ENCODE data around the gene HHAT.

DNA sequence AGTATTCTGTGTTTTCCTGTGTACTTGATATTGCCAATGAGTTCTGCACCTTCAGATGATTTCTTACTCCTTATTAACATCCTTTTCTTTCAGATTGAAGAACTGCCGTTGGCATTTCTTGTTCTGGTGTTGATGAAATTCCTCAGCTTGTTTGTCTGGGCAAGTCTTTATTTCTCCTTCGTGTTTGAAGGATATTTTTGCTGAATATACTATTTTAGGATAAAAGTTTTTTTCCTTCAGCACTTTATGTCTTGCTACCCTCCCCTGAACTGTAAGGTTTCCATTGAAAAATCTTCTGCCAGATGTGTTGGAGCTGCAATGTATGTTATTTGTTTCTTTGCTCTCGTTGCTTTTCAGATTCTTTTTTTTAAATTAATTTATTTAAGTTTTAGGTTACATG lies 265.9 kb downstream of the HHAT start:
- TF ChIP-seq EP300 (IDR thresholded peaks at IDR 0.05) (no peak), POLR2AphosphoS5 (IDR thresholded peaks at IDR 0.05) (no peak)
- TF ChIP-seq, protein P1, sequence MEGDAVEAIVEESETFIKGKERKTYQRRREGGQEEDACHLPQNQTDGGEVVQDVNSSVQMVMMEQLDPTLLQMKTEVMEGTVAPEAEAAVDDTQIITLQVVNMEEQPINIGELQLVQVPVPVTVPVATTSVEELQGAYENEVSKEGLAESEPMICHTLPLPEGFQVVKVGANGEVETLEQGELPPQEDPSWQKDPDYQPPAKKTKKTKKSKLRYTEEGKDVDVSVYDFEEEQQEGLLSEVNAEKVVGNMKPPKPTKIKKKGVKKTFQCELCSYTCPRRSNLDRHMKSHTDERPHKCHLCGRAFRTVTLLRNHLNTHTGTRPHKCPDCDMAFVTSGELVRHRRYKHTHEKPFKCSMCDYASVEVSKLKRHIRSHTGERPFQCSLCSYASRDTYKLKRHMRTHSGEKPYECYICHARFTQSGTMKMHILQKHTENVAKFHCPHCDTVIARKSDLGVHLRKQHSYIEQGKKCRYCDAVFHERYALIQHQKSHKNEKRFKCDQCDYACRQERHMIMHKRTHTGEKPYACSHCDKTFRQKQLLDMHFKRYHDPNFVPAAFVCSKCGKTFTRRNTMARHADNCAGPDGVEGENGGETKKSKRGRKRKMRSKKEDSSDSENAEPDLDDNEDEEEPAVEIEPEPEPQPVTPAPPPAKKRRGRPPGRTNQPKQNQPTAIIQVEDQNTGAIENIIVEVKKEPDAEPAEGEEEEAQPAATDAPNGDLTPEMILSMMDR (IDR thresholded peaks at IDR 0.05) = no peak

Measured in stomach (tissue), 4 donors.